Osteoblast (primary cell): ENCODE measurements around the gene TAF5L. TPM values are rescaled to one million over a fixed set of nuclear protein-coding genes. Genes with fewer than 3 reads are reported as not detected.
"Not testable (repeated sequence)": the region's sequence is repeated elsewhere in the genome, so short reads cannot be mapped to it uniquely, and the experiment has no call there.

Experiments
- DNase-seq: peaks from one replicate; pipeline ENCODE4 v3.0.0; 2011; ENCODE audit warnings: low spot score, mixed read lengths; ENCODE audit not compliant: insufficient read length; ENCODE audit errors: missing footprints
- H2AFZ ChIP-seq: 2 replicates; pipeline ENCODE4 v1.6.0; 2011; ENCODE audit warnings: mild to moderate bottlenecking, low read length
- H3K27ac ChIP-seq: 2 replicates; pipeline ENCODE4 v1.5.1; 2011; ENCODE audit warnings: mild to moderate bottlenecking, low read depth, low read length, moderate library complexity
- H3K27me3 ChIP-seq: 2 replicates; pipeline ENCODE4 v1.6.0; 2012; ENCODE audit warnings: mild to moderate bottlenecking, control low read depth, inconsistent platforms, low read length, moderate library complexity; ENCODE audit not compliant: insufficient read depth
- H3K36me3 ChIP-seq: 2 replicates; pipeline ENCODE4 v1.5.1; 2011; ENCODE audit warnings: mild to moderate bottlenecking, low read length, control low read depth, moderate library complexity; ENCODE audit not compliant: insufficient read depth
- H3K4me1 ChIP-seq: 2 replicates; pipeline ENCODE4 v1.5.1; 2011; ENCODE audit warnings: mild to moderate bottlenecking, low read length, control low read depth, moderate library complexity; ENCODE audit not compliant: insufficient read depth
- H3K4me2 ChIP-seq: 2 replicates; pipeline ENCODE4 v1.6.0; 2011; ENCODE audit warnings: mild to moderate bottlenecking, low read length; ENCODE audit not compliant: insufficient read depth
- H3K4me3 ChIP-seq: fragments of 200-600 bp; sonication (generic); 3 replicates; pipeline ENCODE4 v1.5.1; 2012; ENCODE audit warnings: mild to moderate bottlenecking, low read length, inconsistent platforms; ENCODE audit not compliant: insufficient read depth
- H3K79me2 ChIP-seq: 2 replicates; pipeline ENCODE4 v1.6.0; 2012; ENCODE audit warnings: mild to moderate bottlenecking, low read length, control low read depth, inconsistent platforms; ENCODE audit not compliant: insufficient read depth
- H3K9me3 ChIP-seq: 2 replicates; pipeline ENCODE4 v1.5.1; 2011; ENCODE audit warnings: low read depth, low read length, control low read depth
- H4K20me1 ChIP-seq: 2 replicates; pipeline ENCODE4 v1.6.0; 2012; ENCODE audit warnings: mild to moderate bottlenecking, low read length, control low read depth; ENCODE audit not compliant: insufficient read depth
- CTCF ChIP-seq: IDR thresholded peaks from 2 replicates; pipeline ENCODE4 v1.5.1; 2011; ENCODE audit warnings: mild to moderate bottlenecking, low read depth, low read length, moderate library complexity; ENCODE audit errors: extremely low read depth
- total RNA-seq: library from RNA; depleted of rRNA; stranded (reverse); fragments of >200 nt; gene quantifications from 2 replicates; pipeline ENCODE4 v1.2.3, GENCODE V29; 2012

The TAF5L gene
- total RNA-seq, 1 donor: 13.4 TPM

- Histone ChIP-seq H3K36me3 (no peaks in the 10 kb centered on the region), H3K4me3 (no peak overlapping the region), H3K27ac (no peak overlapping the region), H3K27me3 (no peaks in the 10 kb centered on the region), H3K79me2 (peaks cover 90% of the 10 kb centered on the region), H3K4me2 (no peak overlapping the region), H2AFZ (no peak overlapping the region), H3K9me3 (no peaks in the 10 kb centered on the region), H3K4me1 (peaks cover 38% of the 10 kb centered on the region), H4K20me1 (peaks cover 47% of the 10 kb centered on the region)
- no peak for TF ChIP-seq CTCF
- no peak for DNase-seq
Observed at GRCh38 chr1:229623838-229624237, 2.1 kb downstream of the TAF5L start.

- no peak for DNase-seq
- peaks cover 36% of the 10 kb centered on the region for H3K4me1 ChIP-seq
- H3K4me3 ChIP-seq: no peak overlapping the region
- H3K79me2 ChIP-seq: peaks cover 90% of the 10 kb centered on the region
- no peak for TF ChIP-seq CTCF
- H3K27ac ChIP-seq: no peak overlapping the region
- no peak overlapping the region for H2AFZ ChIP-seq
- no peaks in the 10 kb centered on the region for H3K27me3 ChIP-seq
- no peaks in the 10 kb centered on the region for H3K36me3 ChIP-seq
- no peak overlapping the region for H3K4me2 ChIP-seq
- H3K9me3 ChIP-seq: no peaks in the 10 kb centered on the region
- peaks cover 52% of the 10 kb centered on the region for H4K20me1 ChIP-seq
Observed at GRCh38 chr1:229623225-229623624, 2.7 kb downstream of the TAF5L start.

GRCh38 chr1:229622641-229623120 is 3.2 kb downstream of the TAF5L start:
- not testable (repeated sequence) for H3K4me2 ChIP-seq, H3K9me3 ChIP-seq
- peaks cover 55% of the 10 kb centered on the region for H4K20me1 ChIP-seq

GRCh38 chr1:229621663-229622062 is 4.3 kb downstream of the TAF5L start:
- H2AFZ ChIP-seq: no peak overlapping the region
- no peaks in the 10 kb centered on the region for H3K36me3 ChIP-seq
- H3K4me2 ChIP-seq: no peak overlapping the region
- no peak for DNase-seq
- peaks cover 62% of the 10 kb centered on the region for H4K20me1 ChIP-seq
- peaks cover 92% of the 10 kb centered on the region for H3K79me2 ChIP-seq
- H3K4me3 ChIP-seq: no peak overlapping the region
- no peaks in the 10 kb centered on the region for H3K27me3 ChIP-seq
- H3K9me3 ChIP-seq: no peaks in the 10 kb centered on the region
- TF ChIP-seq CTCF: no peak
- H3K4me1 ChIP-seq: peaks cover 26% of the 10 kb centered on the region
- no peak overlapping the region for H3K27ac ChIP-seq

More at GRCh38 chr1:229622641-229623120, 3.2 kb downstream of the TAF5L start:
- Histone ChIP-seq H3K4me1 (peaks cover 35% of the 10 kb centered on the region), H3K79me2 (peaks cover 92% of the 10 kb centered on the region)
- H3K36me3 ChIP-seq, DNase-seq, H3K27ac ChIP-seq, H3K27me3 ChIP-seq, H3K4me3 ChIP-seq, H2AFZ ChIP-seq: not testable (repeated sequence)
